Activated CD4-positive, CD25-positive, alpha-beta regulatory T cell treated with anti-CD3 and anti-CD28 coated beads, Interleukin-2, amount 50 U/mL, for 16 hours (primary cell): Measurements from ENCODE around the gene C2CD3.
"Not testable (repeated sequence)": the region's sequence is repeated elsewhere in the genome, so short reads cannot be mapped to it uniquely, and the experiment has no call there.

Source experiments
- DNase-seq: peaks from one replicate; pipeline ENCODE4 v3.0.0-alpha.2; 2020; ENCODE audit warnings: low read depth, low spot score

C2CD3 gene

DNA sequence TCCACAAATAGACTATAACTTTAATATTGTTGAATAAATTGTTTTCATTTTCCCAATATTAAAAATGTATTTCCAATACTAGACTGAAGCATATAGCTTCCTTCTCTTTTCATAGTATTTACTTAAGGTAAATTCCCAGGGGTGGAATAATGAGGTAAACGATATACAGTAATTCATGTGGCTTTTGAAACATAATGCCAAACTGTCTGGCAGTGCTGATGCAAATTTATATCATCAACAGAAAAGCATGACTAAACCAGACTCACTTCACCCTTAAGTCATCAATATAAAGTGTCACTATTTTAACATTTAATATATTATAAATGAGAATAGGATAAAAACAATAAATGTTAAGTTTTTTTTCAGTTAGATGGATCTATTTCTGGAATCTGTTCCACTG, 13.6 kb downstream of the C2CD3 start:
- DNase-seq = no peak

DNA sequence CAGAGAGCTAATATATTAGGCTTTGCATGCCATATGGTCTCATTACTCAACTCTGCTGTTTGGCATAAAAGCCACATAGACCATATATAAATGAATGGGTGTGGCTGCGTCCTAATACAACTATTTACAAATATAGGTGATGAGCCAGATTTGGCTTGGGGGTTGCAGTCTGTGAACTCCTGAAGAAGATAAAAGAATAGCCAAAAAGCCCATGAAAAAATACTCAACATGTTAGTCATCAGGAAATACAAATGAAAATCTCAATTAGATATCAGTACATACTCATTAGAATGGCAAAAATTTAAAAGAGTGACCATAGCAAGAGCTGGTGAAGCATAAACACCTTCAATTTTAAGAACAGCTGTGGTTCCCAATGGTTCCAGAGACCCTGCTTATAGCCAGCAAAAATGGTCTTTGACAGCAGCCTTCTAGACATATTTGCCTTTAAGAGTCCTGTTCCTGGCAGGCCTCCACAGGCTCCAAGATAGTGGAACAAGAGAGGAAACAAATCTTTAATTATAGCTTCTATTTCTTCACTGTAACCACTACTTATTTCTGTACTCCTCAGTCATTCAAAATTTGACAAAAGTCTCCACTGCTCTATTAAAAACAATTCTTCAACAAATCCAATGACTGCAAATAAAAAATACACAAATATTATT, 16.1 kb downstream of the C2CD3 start:
- no peak for DNase-seq

DNA sequence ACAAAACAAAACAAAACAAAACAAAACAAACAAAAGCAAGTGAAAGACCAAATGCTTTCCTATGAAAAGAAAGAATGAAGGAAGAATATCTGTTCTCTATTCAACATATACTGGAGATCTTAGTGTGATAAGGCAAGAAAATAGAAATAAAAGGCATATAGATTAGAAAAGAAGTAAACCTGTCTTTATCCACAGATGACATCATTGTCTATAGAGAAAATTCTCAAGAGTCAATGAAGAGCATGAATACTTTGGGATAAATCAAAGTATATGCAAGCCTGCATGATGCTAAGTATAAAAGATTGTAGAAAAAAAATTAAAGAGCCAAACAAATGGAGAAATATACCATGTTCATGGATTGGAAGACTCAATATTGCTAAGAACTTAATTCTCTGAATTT, 17.6 kb downstream of the C2CD3 start:
- no peak for DNase-seq

DNA sequence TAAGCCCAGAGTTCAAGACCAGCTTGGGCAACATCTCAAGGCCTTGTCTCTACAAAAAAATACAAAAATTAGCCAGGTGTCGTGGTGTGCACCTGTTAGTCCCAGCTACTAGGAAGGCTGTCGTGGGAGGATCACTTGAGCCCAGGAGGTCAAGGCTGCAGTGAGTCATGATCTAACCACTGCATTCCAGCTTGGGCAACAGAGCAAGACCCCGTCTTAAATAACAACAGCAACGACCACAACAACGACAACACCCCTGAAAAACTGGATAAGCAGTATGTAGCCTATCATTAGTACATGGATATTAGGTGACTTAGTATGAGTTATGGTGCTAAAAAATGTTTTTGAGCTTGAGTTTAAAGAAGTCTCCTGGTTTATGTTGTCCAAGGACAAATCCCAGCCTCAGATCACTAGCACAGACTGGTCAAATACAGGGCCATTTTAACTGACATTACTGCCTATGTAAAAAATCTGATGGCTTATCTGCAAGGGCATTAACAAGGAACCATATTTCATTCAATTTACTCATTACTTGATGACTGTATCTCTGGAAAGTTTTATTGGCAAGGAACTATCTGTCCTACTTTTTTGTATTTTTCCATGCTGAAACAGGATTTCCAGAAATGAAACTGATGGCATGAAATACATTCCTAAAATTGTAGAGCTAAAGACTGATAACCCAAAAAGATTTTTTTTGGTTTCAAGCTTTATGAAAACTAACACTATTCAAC, 23.4 kb downstream of the C2CD3 start:
- no peak for DNase-seq

DNA sequence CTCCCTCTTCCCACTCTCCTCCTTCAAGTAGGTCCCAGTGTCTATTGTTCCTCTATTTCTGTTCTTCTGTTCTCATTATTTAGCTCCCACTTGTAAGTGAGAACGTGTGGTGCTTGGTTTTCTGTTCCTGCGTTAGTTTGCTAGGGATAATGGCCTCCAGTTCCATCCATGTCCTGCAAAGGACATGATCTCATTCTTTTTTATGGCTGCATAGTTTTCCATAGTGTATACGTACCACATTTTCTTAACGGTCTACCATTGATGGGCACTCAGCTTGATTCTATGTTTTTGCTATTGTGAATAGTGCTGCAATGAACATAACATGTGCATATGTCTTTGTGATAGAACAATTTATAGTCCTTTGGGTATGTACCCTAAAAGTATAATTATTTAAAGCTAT, 26.2 kb downstream of the C2CD3 start:
- DNase-seq = no peak

DNA sequence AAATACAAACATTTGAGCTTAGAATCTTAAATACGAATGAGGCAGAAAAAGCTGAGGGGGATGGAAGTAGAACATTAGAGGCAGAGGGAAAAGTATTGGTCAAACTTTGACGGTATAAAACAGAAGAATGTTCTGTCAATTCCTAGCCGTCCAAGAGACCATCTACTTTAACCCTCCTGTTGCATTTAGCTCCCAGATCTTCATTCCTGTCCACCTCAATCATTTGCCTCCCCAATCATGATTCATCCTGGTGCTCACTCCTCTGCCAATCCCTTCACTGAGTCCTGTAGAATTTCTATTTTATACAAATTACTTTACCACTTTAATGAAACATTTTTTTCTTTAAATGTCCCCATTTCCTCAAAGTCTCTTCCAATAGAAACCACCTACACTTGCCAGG, 28.2 kb downstream of the C2CD3 start:
- DNase-seq = no peak

DNA sequence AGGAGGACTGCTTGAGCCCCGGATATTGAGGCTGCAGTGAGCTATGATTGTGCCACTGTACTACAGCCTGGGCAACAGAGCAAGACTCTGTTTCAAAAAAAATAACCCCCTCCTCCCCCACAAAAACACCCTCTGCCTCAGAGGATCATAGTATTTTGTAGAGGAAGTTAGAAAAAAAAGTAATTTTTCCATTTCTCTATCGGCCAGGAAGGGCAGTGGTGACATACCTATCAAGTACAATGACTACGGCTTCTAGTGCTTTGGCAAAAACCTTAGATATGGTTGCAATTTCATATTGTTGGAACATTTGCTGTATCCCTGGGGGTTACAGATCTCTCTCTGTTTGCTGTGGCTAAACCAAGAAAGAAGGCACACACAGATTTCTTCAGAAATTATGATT, 28.9 kb downstream of the C2CD3 start:
- DNase-seq = no peak

DNA sequence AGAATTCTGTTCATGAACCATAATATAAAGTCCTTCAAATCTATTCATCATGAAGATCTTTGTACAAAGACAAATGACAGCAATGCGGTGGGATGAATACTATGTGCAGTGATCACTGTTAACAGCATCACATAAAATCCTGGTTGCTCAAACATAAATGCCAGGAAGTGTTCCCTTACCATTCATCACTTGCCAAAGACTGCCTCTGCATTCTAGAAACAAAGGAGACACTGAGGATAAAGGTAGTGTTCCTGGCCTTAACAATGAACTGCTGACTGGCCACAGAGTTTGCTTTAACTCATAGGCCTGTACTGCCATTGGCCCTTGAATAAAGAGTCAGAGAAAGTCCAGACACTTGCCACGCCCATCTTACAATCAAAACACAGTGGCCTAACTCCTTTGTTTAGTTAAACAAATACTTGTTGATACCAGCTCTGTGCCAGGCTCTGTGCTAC, 29.5 kb downstream of the C2CD3 start:
- DNase-seq = no peak

DNA sequence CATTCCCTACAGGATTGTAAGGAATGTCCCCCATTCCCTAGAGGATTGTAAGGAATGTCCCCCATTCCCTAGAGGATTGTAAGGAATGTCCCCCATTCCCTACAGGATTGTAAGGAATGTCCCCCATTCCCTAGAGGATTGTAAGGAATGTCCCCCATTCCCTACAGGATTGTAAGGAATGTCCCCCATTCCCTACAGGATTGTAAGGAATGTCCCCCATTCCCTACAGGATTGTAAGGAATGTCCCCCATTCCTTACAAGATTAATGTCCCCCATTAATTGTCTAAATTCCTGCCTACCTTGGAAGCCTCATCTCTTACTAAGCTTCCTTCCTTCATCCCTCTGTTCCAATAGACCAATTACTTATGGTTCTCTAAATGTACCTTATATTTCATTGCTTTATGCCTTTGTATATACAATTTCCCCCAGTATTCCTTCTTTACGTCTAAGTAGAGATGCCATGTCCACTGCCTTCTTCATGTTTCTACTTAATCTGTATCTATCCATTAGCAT, 30.8 kb downstream of the C2CD3 start:
- DNase-seq = not testable (repeated sequence)

DNA sequence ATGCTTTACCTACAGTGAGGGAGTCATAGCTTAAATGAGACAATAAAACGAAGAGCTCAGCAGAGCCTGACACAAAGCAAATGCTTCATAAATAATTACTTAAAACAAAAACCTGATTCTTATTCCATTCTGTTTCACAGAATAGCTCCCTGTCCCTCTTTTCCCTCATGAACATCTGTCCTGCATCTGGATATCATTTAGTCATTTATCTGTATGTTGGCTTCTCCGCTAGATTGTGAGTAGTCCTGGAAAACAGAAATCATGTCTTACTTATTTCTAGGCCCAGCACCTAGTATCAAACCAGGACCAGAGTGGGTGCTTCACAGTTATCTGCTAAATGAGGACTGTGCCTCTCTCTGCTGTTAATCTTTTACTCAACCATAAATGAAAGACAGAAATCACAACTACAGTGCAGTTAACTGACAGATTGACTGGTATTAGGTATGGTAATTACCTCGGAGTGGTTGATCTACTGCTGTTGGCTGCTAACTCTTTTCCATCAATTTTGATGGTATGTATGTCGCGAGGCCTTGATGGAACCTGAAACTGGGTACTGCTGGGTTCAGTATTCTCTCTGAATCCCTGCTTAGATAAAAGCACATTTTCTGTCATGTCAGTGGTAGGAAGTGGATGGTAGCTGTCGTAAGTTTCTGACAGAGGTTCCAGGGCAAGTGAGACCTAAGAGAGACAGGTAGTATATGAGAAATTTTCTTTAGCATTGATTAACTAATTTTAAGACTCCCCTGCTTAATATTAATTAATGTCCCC, 31.5 kb downstream of the C2CD3 start:
- DNase-seq = no peak

DNA sequence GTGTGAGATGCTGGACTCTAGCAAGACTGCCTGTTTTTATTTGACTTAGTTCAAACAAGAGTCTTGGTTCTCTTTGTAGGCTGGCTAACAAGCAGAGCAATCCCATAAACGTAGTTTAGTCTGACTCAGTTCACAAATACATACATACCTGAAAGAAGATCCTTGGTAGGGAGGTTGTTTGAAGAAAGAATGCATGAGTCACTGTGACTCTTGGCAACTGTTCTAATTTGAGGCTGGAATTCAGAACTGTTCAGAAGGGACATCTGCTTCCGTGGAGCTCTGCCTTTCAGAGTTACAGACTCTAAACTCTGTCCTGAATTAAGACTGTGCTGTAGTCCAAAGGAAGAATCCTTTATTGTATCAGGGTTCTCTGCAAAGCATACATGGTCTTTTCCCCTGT, 32.2 kb downstream of the C2CD3 start:
- DNase-seq = no peak

DNA sequence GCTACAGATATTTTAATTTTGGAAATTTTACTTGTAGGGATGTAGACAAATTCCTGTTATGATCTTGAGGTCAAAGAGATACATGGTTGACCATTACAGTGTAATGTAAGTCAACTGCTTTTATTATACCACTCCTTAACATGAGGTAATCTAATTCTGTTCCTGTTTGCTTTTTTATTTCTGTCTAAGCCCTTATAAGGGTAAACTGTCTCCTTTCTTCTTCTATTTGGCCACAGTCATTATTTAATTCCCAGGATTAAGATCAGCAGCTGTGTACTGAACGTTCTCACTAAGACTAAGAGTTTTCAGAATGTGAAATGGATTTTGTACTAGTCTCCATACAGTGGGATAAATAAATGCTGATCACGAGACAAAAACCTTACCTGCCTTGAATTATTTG, 32.8 kb downstream of the C2CD3 start:
- DNase-seq = no peak

DNA sequence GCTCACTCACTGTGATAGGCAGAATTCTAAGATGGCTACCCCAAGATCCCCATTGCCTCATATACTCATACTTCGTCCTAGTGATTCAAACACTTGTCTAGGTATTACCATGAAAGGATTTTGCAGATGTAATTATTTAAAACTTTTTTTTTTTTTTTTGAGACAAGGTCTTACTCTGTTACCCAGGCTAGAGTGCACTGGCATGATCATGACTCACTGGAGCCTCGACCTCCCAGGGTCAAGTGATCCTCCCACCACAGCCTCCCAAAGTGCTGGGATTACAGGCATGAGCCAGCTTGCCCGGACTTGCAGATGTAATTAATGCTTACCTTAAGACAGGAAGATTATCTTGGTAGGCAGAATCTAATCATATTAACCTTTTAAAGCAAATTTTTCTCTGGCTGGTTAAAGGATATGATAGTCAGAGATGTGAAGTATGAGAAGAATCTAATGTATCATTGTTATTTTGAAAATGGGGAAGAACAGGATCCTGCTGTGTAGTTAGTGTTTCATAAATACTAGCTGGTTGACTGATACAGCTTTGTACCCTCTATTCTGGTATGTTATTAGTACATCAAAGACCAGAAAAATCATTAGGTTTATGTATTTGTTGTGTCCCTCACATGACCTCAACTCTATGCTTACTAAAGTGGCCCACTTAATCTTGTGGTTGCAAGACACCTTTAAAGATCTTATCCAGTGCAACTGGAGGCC, 35.5 kb downstream of the C2CD3 start:
- no peak for DNase-seq

DNA sequence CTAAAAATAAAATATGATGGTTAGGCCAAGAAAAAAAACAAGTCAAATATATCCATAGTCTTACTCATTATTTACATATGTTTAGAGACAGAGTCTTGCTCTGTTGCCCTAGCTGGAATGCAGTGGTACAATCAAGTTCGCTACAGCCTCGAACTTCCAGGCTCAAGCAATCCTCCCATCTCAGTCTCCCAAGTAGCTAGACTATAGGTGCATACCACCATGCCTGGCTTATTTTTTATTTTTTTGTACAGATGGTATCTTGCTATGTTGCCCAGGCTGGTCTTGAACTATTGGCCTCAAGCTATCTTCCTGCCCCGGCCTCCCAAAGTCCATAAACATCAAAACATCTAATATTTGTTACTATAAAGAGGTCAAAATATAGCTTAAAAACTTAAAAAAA, 36.1 kb downstream of the C2CD3 start:
- DNase-seq = no peak

DNA sequence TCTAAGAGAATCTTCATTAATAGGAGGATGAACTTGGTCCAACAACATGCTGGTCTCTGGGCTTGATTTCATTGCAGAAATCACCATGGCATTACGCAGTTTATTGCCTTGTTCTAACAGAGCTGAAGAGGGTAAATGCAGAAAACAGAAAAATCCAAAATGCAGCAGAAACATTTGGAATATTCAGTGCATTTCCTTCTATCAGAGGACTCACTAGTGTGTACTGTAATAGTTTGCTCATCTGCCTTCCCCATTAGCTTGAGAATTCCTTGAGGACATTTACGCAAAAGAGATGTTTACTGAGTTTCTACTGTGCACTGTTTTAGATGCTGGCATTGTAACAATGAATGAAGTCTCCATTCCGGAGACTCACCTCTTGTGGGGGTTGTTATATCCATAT, 37.4 kb downstream of the C2CD3 start:
- no peak for DNase-seq

DNA sequence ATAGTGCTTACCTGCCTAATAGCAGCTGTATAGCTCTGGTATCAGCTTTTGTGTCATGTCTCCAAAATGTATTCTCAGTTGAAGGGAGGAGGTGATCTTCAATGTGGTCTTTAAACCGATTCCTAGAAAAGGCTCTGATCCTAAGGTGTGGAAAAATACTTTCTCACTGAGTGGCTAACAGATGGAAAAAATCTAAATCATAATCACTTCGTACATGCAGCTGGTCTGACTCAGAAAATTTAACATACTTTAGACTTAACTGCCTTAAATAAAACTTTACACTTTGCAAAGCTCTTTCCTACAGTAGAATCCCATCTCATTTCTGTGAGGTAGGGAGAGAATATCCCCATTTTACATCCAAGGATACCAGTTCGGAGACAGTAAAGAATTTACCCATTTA, 38.0 kb downstream of the C2CD3 start:
- DNase-seq = no peak

DNA sequence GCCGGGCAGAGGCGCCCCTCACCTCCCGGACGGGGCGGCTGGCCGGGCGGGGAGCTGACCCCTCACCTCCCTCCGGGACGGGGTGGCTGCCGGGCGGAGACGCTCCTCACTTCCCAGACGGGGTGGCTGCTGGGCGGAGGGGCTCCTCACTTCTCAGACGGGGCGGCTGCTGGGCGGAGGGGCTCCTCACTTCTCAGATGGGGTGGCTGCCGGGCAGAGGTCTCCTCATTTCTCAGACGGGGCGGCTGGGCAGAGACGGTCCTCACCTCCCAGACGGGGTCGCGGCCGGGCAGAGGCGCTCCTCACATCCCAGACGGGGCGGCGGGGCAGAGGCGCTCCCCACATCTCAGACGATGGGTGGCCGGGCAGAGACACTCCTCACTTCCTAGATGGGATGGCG, 41.7 kb downstream of the C2CD3 start:
- DNase-seq = not testable (repeated sequence)

DNA sequence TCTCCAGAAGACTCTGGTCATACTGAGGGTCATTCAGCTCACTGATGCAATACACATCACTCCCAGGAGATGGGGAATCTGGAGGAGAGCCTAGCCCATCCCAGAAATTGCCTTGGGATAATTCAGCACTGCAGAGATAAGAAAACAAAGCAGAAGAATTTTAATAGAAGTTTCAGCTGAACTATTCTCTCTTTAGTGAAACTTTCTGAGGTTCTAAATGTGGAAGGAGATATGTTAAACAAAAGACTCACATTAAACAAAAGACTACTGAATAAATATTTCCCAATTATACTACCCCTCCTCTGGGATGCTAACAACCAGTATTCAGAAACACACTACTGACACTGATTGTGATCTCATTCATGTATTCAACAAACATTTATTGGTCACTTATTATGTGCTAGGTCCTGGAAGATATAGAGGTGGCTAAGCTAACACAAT, 47.8 kb downstream of the C2CD3 start:
- no peak for DNase-seq

DNA sequence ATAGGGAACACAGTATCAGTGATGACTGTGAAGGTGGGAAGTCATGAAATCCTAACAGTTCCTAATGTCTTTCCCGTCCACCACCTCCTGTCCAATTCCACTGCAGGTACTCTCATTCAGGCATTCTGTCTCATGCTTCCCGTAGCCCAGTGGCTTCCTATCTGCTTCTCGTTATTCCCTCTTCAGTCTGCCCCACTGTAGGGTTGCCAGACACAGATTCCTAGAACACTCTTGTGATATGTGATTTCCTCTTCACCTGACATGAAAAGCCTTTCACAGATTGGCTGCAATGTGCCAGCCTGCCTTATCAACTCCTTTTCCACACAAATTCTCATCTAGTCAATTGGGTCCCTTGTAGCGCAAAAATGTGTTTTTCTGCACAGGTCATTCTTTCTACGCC, 49.0 kb downstream of the C2CD3 start:
- no peak for DNase-seq

DNA sequence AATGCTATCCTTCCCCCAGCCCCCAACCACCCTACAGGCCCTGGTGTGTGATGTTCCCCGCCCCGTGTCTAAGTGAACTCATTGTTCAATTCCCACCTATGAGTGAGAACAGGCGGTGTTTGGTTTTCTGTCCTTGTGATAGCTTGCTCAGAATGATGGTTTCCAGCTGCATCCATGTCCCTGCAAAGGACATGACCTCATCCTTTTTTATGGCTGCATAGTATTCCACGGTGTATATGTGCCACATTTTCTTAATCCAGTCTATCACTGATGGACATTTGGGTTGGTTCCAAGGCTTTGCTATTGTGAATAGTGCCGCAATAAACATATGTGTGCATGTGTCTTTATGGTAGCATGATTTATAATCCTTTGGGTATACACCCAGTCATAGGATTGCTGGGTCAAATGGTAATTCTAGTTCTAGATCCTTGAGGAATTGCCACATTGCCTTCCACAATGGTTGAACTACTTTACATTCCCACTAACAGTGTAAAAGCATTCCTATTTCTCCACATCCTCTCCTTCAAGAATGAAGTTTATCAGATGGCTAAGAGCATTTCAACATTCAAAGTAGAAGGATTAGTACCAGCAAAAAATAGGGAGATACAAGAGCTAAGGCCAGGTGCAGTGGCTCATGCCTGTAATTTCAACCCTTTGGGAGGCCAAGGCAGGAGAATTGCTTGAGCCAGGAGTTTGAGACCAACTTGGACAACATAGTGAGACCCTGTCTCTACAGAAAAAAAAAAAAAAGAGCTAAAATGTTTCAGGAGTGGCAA, 50.4 kb downstream of the C2CD3 start:
- DNase-seq = not testable (repeated sequence)

DNA sequence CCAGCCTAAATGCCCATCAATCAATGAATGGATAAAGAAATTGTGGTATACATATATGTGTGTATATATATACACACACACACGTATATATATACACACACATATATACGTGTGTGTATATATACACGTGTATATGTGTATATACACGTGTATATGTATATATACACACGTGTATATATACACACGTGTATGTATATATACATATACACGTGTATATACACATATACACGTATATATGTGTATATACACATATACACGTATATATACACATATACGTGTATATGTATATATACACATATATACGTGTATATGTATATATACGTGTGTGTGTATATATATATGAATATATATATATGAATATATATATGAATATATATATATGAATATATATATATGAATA, 54.1 kb downstream of the C2CD3 start:
- no peak for DNase-seq
